Endothelial cell of umbilical vein (primary cell): ENCODE data around the gene SCN1B. TPM values are rescaled to one million over a fixed set of nuclear protein-coding genes. Genes with fewer than 3 reads are reported as not detected.

ENCODE experiments used
- BruUV-seq: library from RNA; stranded (reverse); fragments of 400-500 nt; replicated peaks from 2 replicates; lab custom pipeline; 2021; lab: Mats Ljungman, UMichigan
- CTCF ChIA-PET: fragments of 300-600, 350-600 bp; sonication (Branson Sonifier 250); formaldehyde crosslinking; loops from one replicate; lab custom pipeline; 2021; ENCODE audit warnings: antibody characterized with exemption, inconsistent platforms; lab: Charles Lee
- POLR2A ChIA-PET: fragments of 300-600, 350-600 bp; sonication (Branson Sonifier 250); formaldehyde crosslinking; loops from one replicate; lab custom pipeline; 2021; ENCODE audit warnings: antibody characterized with exemption, inconsistent platforms; lab: Charles Lee
- DNase-seq: peaks from one replicate; pipeline ENCODE4 v3.0.0-alpha.2; 2011; ENCODE audit warnings: low read depth, low spot score
- FAIRE-seq: peaks from 2 replicates; lab custom pipeline; 2011; peaks lifted over from hg19 to GRCh38; lab: Jason Lieb, UNC
- H2AFZ ChIP-seq: 2 replicates; pipeline ENCODE4 v1.6.0; 2012; ENCODE audit warnings: low read depth, low read length, control low read depth, inconsistent platforms
- H3K27ac ChIP-seq: 2 replicates; pipeline ENCODE4 v1.5.1; 2011; ENCODE audit warnings: low read depth, mild to moderate bottlenecking, control low read depth, low read length, moderate library complexity; ENCODE audit not compliant: insufficient read depth
- H3K27me3 ChIP-seq, 2 experiments: 2 replicates each; pipeline versions ENCODE4 v1.6.0 to v1.6.1; 2011; ENCODE audit warnings: low read length in 2 of 2, mixed read lengths in 1 of 2; ENCODE audit not compliant: control insufficient read depth in 2 of 2, insufficient read depth in 2 of 2
- H3K36me3 ChIP-seq, 2 experiments: 2 replicates in 1 of 2; 3 replicates in 1 of 2; pipeline ENCODE4 v1.5.1; 2011; ENCODE audit warnings: low read length in 2 of 2, mild to moderate bottlenecking in 1 of 2, moderate library complexity in 1 of 2; ENCODE audit not compliant: control insufficient read depth in 2 of 2, insufficient read depth in 2 of 2; ENCODE audit errors: extremely low read depth in 1 of 2
- H3K4me1 ChIP-seq: 3 replicates; pipeline ENCODE4 v1.5.1; 2011; ENCODE audit warnings: mild to moderate bottlenecking, low read length; ENCODE audit not compliant: control insufficient read depth, insufficient read depth; ENCODE audit errors: extremely low read depth
- H3K4me2 ChIP-seq: 2 replicates; pipeline ENCODE4 v1.6.1; 2011; ENCODE audit warnings: low read length, control low read depth, mixed read lengths; ENCODE audit not compliant: insufficient read depth
- H3K4me3 ChIP-seq, 3 experiments: fragments of 200-600 bp in 1 of 3; sonication (generic), shearing (Covaris generic) in 1 of 3; replicated peaks in 1 of 3; 2 replicates each; pipeline ENCODE4 v1.5.1; 2011 to 2016; ENCODE audit warnings: control low read depth in 3 of 3, low read length in 3 of 3, mild to moderate bottlenecking in 2 of 3, inconsistent platforms in 1 of 3, low read depth in 1 of 3, moderate library complexity in 1 of 3; ENCODE audit not compliant: insufficient read depth in 1 of 3
- H3K79me2 ChIP-seq: 2 replicates; pipeline ENCODE4 v1.6.0; 2012; ENCODE audit warnings: low read length, inconsistent platforms; ENCODE audit not compliant: control insufficient read depth, insufficient read depth
- H3K9ac ChIP-seq: replicated peaks from 2 replicates; pipeline ENCODE3; 2011; ENCODE audit warnings: low read length, control low read depth; ENCODE audit not compliant: insufficient read depth; ENCODE audit errors: extremely low read depth
- H3K9me1 ChIP-seq: replicated peaks from 3 replicates; pipeline ENCODE4 v1.6.0; 2011; ENCODE audit warnings: mild to moderate bottlenecking, low read length; ENCODE audit not compliant: control insufficient read depth, insufficient read depth; ENCODE audit errors: extremely low read depth
- H3K9me3 ChIP-seq: replicated peaks from 2 replicates; pipeline ENCODE4 v1.5.1; 2012; ENCODE audit warnings: low read length, inconsistent platforms; ENCODE audit not compliant: control insufficient read depth, insufficient read depth
- H4K20me1 ChIP-seq: replicated peaks from 2 replicates; pipeline ENCODE3; 2011; ENCODE audit warnings: mild to moderate bottlenecking, low read length; ENCODE audit not compliant: control insufficient read depth, insufficient read depth; ENCODE audit errors: extremely low read depth
- CTCF ChIP-seq, 2 donors: IDR thresholded peaks; 1 replicate in 1 of 2; 2 replicates in 1 of 2; pipeline ENCODE4 v1.5.1; 2011; ENCODE audit warnings: low read length in 2 of 2, mild to moderate bottlenecking in 2 of 2, moderate library complexity in 2 of 2, control low read depth in 1 of 2, inconsistent platforms in 1 of 2, low read depth in 1 of 2; ENCODE audit not compliant: insufficient read depth in 1 of 2; ENCODE audit errors: extremely low read depth in 1 of 2
- EZH2 ChIP-seq: IDR thresholded peaks from 2 replicates; pipeline ENCODE4 v1.6.1; 2012; ENCODE audit warnings: borderline replicate concordance, low read depth, mild to moderate bottlenecking, moderate library complexity, low read length, inconsistent platforms; ENCODE audit not compliant: severe bottlenecking
- FOS ChIP-seq: IDR thresholded peaks from 2 replicates; pipeline ENCODE4 v1.6.1; 2011; ENCODE audit warnings: mild to moderate bottlenecking, low read length, moderate library complexity, borderline replicate concordance; ENCODE audit not compliant: insufficient read depth
- JUN ChIP-seq: IDR thresholded peaks from 2 replicates; pipeline ENCODE4 v1.6.1; 2011; ENCODE audit warnings: borderline replicate concordance, low read depth; ENCODE audit not compliant: insufficient read length, insufficient read depth
- MYC ChIP-seq: IDR thresholded peaks from one replicate; pipeline ENCODE4 v1.6.1; 2011; ENCODE audit warnings: mild to moderate bottlenecking, low read depth, low read length
- POLR2A ChIP-seq: IDR thresholded peaks from 2 replicates; pipeline ENCODE4 v1.6.1; 2012; ENCODE audit warnings: low read depth, mild to moderate bottlenecking, control low read depth, low read length
- POLR2AphosphoS5 ChIP-seq: IDR thresholded peaks from 2 replicates; pipeline ENCODE4 v1.6.1; 2012; ENCODE audit warnings: low read depth, mild to moderate bottlenecking, control low read depth, low read length, moderate library complexity; ENCODE audit not compliant: insufficient read depth
- dilution Hi-C: fragments of 300-500 bp; cut with MboI; formaldehyde crosslinking; loops from one replicate; pipeline ENCODE4 v1.15.0; 2019; ENCODE audit warnings: low sequenced_read_pairs; ENCODE audit not compliant: extremely low pct_ligation_motif_present
- intact Hi-C: fragments of 100-400 bp; cut with micrococcal nuclease; formaldehyde crosslinking; loops from one replicate; pipeline ENCODE4 v1.10.0; 2022
- polyA plus RNA-seq, 4 experiments: library from polyadenylated mRNA; depleted of rRNA in 3 of 4; stranded (reverse) in 3 of 4; unstranded in 1 of 4; fragments of >200 nt; gene quantifications; 2 replicates each; pipeline versions ENCODE4 v1.2.1 to v1.2.3, GENCODE V29; 2011 to 2012; ENCODE audit warnings: missing spikeins in 1 of 4
- total RNA-seq: library from RNA; stranded (reverse); gene quantifications from 2 replicates; pipeline ENCODE4 v1.2.3, GENCODE V29; 2021

The SCN1B gene
- total and polyA plus RNA-seq, 2 donors (not counting 3 experiments of a cell fraction or from before 2014, with no cell fraction given) = 11.2 to 14.2 TPM

DNA sequence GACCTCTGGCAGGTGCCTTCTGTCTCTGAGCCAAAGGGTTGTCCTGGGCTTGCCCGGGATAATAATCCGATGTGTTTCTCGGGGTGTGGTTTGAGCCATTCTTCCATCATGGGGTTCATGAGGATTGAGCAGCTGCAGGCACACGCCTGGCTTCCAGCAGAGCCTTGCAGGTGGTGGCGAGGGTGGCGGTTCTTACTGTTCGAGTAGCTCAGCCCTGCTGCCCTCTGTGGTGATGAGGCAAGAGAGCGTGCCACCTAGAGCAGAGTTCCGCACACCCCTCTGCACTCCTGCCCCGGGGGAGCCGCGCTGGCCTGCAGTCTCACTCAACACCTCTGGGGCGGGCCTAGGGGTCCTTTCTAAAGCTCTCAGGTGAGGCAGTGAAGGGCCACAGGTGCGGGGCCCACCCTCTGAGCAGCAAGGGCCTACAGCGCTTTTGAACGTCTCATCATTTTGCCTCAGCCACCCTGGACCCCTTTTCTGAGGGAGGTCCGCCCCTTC lies 3.8 kb downstream of the SCN1B start:
- H3K4me3 ChIP-seq = no peak overlapping the region
- TF ChIP-seq CTCF (IDR thresholded peaks at IDR 0.05; ENCODE audit: extremely low read depth in 1 of 2, insufficient read depth in 1 of 2, low read depth in 1 of 2, low read length in 2 of 2) = no peak
- FAIRE-seq (no peak), DNase-seq (no peak)
- H3K9ac ChIP-seq = no peak overlapping the region
- ChIA-PET CTCF (no interaction called here), POLR2A (no interaction called here)
- no peaks in the 10 kb centered on the region for H3K27me3 ChIP-seq
- H3K9me3 ChIP-seq = no peaks in the 10 kb centered on the region
- dilution Hi-C loops = no loop called here
- H3K9me1 ChIP-seq = no peaks in the 10 kb centered on the region
- no peaks in the 10 kb centered on the region for H4K20me1 ChIP-seq
- H3K27ac ChIP-seq = no peak overlapping the region
- H3K36me3 ChIP-seq = peaks cover 0 to 2% of the 10 kb centered on the region in 2 experiments
- no peak overlapping the region for H3K4me2 ChIP-seq
- no peak overlapping the region for H2AFZ ChIP-seq
- H3K79me2 ChIP-seq = no peaks in the 10 kb centered on the region
- intact Hi-C loops = loop anchor here (5.0 to 10.0 kb wide), 2 partner anchors 62 to 231 kb away; partner anchors contain the start of gene USF2
- peaks cover 17% of the 10 kb centered on the region for H3K4me1 ChIP-seq
- no TSS peak for BruUV-seq

GRCh38 chr19:35034588-35035382 lies 4.5 kb downstream of the SCN1B start:
- ChIA-PET POLR2A (no interaction called here), CTCF (no interaction called here)
- dilution Hi-C loops = no loop called here
- DNase-seq (no peak), FAIRE-seq (no peak)
- H3K4me1 ChIP-seq = peaks cover 17% of the 10 kb centered on the region
- H3K27me3 ChIP-seq = no peaks in the 10 kb centered on the region
- no TSS peak for BruUV-seq
- H3K27ac ChIP-seq = no peak overlapping the region
- no peaks in the 10 kb centered on the region for H3K9me3 ChIP-seq
- no peak overlapping the region for H2AFZ ChIP-seq
- no peak overlapping the region for H3K4me3 ChIP-seq
- no peaks in the 10 kb centered on the region for H4K20me1 ChIP-seq
- no peak overlapping the region for H3K9ac ChIP-seq
- no peaks in the 10 kb centered on the region for H3K79me2 ChIP-seq
- peaks cover 0 to 2% of the 10 kb centered on the region in 2 experiments for H3K36me3 ChIP-seq
- H3K9me1 ChIP-seq = no peaks in the 10 kb centered on the region
- TF ChIP-seq CTCF (IDR thresholded peaks at IDR 0.05; ENCODE audit: extremely low read depth in 1 of 2, insufficient read depth in 1 of 2, low read depth in 1 of 2, low read length in 2 of 2) (no peak), FOS (no peak), POLR2AphosphoS5 (no peak), JUN (no peak), EZH2 (no peak), MYC (no peak), POLR2A (no peak)
- no peak overlapping the region for H3K4me2 ChIP-seq
- intact Hi-C loops = loop anchor here (5.0 to 10.0 kb wide), 2 partner anchors 62 to 230 kb away; partner anchors contain the start of gene USF2
